CD4-positive, alpha-beta T cell (primary cell): ENCODE measurements around the gene C22orf39. TPM values are rescaled to one million over a fixed set of nuclear protein-coding genes. Genes with fewer than 3 reads are reported as not detected.
A peak's percentile ranks its signal among the peaks of the same experiment; 100 is the strongest.

Experiments
- ATAC-seq: fragments of 200-7000 bp; cut with Tn5 transposase; one replicate; pipeline ENCODE4 v1.10.0; 2022; ENCODE audit warnings: mild to moderate bottlenecking; ENCODE audit not compliant: poor library complexity
- CTCF ChIA-PET: fragments of 350-600 bp; sonication (Branson Sonifier 250); formaldehyde crosslinking; loops from one replicate; lab custom pipeline; 2021; ENCODE audit warnings: antibody characterized with exemption, inconsistent platforms; lab: Charles Lee
- POLR2A ChIA-PET: fragments of 350-600 bp; sonication (Branson Sonifier 250); formaldehyde crosslinking; loops from one replicate; lab custom pipeline; 2021; ENCODE audit warnings: antibody characterized with exemption, inconsistent platforms; lab: Charles Lee
- DNase-seq, 14 experiments: peaks; one replicate each; pipeline ENCODE4 v3.0.0-alpha.2; 2013 to 2020; ENCODE audit warnings: mixed read lengths in 2 of 14
- H3K27ac ChIP-seq, 2 donors: one replicate each; pipeline versions ENCODE4 v1.5.1 to v1.7.0; 2013; ENCODE audit warnings: low read length in 2 of 2, low read depth in 1 of 2, mild to moderate bottlenecking in 1 of 2
- H3K27me3 ChIP-seq, 2 experiments: 1 replicate in 1 of 2; 2 replicates in 1 of 2; pipeline versions ENCODE4 v1.6.1 to v1.7.0; 2013; ENCODE audit warnings: low read length in 2 of 2, control low read depth in 1 of 2, mild to moderate bottlenecking in 1 of 2, moderate library complexity in 1 of 2; ENCODE audit not compliant: insufficient read depth in 2 of 2, control insufficient read depth in 1 of 2
- H3K36me3 ChIP-seq: one replicate; pipeline ENCODE4 v1.6.1; 2013; ENCODE audit warnings: low read length, control low read depth; ENCODE audit not compliant: insufficient read depth
- H3K4me1 ChIP-seq: one replicate; pipeline ENCODE4 v1.6.1; 2013; ENCODE audit warnings: low read length, control low read depth; ENCODE audit not compliant: insufficient read depth
- H3K4me3 ChIP-seq: one replicate; pipeline ENCODE4 v1.5.1; 2013; ENCODE audit warnings: mild to moderate bottlenecking, low read length, moderate library complexity
- H3K9me3 ChIP-seq, 2 experiments: 1 replicate in 1 of 2; 2 replicates in 1 of 2; pipeline versions ENCODE4 v1.6.1 to v1.7.0; 2013; ENCODE audit warnings: low read length in 2 of 2, mild to moderate bottlenecking in 2 of 2, control low read depth in 1 of 2, moderate library complexity in 1 of 2; ENCODE audit not compliant: control insufficient read depth in 1 of 2, insufficient read depth in 1 of 2
- H3K27ac Mint-ChIP-seq: one replicate; pipeline ENCODE4 v1.8.0; 2020; ENCODE audit warnings: mixed read lengths
- H3K27me3 Mint-ChIP-seq: one replicate; pipeline ENCODE4 v1.8.0; 2021; ENCODE audit warnings: mixed read lengths
- H3K36me3 Mint-ChIP-seq: one replicate; pipeline ENCODE4 v1.8.0; 2021; ENCODE audit warnings: low read depth, mixed read lengths
- H3K4me1 Mint-ChIP-seq: one replicate; pipeline ENCODE4 v1.8.0; 2021; ENCODE audit warnings: low read depth, mixed read lengths
- H3K4me3 Mint-ChIP-seq: one replicate; pipeline ENCODE4 v1.8.0; 2020; ENCODE audit warnings: mild to moderate bottlenecking, mixed read lengths
- H3K9me3 Mint-ChIP-seq: one replicate; pipeline ENCODE4 v1.8.0; 2020; ENCODE audit warnings: mixed read lengths
- intact Hi-C, 2 experiments: fragments of 100-400 bp; cut with DNase I in 1 of 2; cut with micrococcal nuclease in 1 of 2; formaldehyde crosslinking; loops; one replicate each; pipeline versions ENCODE4 v1.15.1 to v1.9.0; 2023 to 2025; cut with DNase I, micrococcal nuclease
- total RNA-seq, 174 experiments: library from RNA in 2 of 174; stranded (reverse) in 2 of 174; gene quantifications; one replicate each; pipeline ENCODE4 v1.2.3 and lab custom pipeline; 2021 to 2026
- TF ChIP-seq, protein P1 (sequence below): fragments of 200-600 bp; IDR thresholded peaks from one replicate; pipeline ENCODE4 v1.8.0; 2022; ENCODE audit warnings: antibody characterized with exemption, mild to moderate bottlenecking

Gene C22orf39
- total RNA-seq, 2 experiments from 2014 or later, result 30.2 to 32.6 TPM

- H3K9me3 Mint-ChIP-seq, result no peaks in the 10 kb centered on the region
- Histone ChIP-seq H3K4me1 (peaks cover 4% of the 10 kb centered on the region), H3K27ac (no peak overlapping the region), H3K9me3 (no peaks in the 10 kb centered on the region), H3K27me3 (no peaks in the 10 kb centered on the region), H3K4me3 (no peak overlapping the region), H3K36me3 (peaks cover 76% of the 10 kb centered on the region)
- ChIA-PET POLR2A (interaction anchor here (0.7 to 1.5 kb wide), 2 partner anchors 16 kb away, joined by 3 to 5 read pairs; partner anchors contain the start of genes C22orf39 and CDC45), CTCF (no interaction called here)
- intact Hi-C loops, result no loop called here
- H3K27ac Mint-ChIP-seq, result no peak overlapping the region
- no peaks in the 10 kb centered on the region for H3K4me1 Mint-ChIP-seq
- DNase-seq, result peak in 1 of 14 experiments; percentile 9
- H3K36me3 Mint-ChIP-seq, result peaks cover 76% of the 10 kb centered on the region
- H3K4me3 Mint-ChIP-seq, result no peak overlapping the region
- TF ChIP-seq, protein P1, sequence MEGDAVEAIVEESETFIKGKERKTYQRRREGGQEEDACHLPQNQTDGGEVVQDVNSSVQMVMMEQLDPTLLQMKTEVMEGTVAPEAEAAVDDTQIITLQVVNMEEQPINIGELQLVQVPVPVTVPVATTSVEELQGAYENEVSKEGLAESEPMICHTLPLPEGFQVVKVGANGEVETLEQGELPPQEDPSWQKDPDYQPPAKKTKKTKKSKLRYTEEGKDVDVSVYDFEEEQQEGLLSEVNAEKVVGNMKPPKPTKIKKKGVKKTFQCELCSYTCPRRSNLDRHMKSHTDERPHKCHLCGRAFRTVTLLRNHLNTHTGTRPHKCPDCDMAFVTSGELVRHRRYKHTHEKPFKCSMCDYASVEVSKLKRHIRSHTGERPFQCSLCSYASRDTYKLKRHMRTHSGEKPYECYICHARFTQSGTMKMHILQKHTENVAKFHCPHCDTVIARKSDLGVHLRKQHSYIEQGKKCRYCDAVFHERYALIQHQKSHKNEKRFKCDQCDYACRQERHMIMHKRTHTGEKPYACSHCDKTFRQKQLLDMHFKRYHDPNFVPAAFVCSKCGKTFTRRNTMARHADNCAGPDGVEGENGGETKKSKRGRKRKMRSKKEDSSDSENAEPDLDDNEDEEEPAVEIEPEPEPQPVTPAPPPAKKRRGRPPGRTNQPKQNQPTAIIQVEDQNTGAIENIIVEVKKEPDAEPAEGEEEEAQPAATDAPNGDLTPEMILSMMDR, result no peak
- H3K27me3 Mint-ChIP-seq, result no peaks in the 10 kb centered on the region
- ATAC-seq, result no peak
These were observed 16.3 kb upstream of the C22orf39 start for GRCh38 chr22:19463491-19464469.

GRCh38 chr22:19463008-19463407 is 15.5 kb upstream of the C22orf39 start:
- H3K4me3 Mint-ChIP-seq, result no peak overlapping the region
- TF ChIP-seq, protein P1, result no peak
- ATAC-seq (no peak), DNase-seq (no peak)
- H3K9me3 Mint-ChIP-seq, result no peaks in the 10 kb centered on the region
- H3K36me3 ChIP-seq, result peaks cover 69% of the 10 kb centered on the region
- no peak overlapping the region for H3K27ac Mint-ChIP-seq
- H3K27me3 ChIP-seq, result no peaks in the 10 kb centered on the region
- H3K4me1 Mint-ChIP-seq, result no peaks in the 10 kb centered on the region
- peaks cover 4% of the 10 kb centered on the region for H3K4me1 ChIP-seq
- H3K27ac ChIP-seq, result no peak overlapping the region
- no peak overlapping the region for H3K4me3 ChIP-seq
- ChIA-PET POLR2A (interaction anchor here (1.5 kb wide), 1 partner anchor 17 kb away, joined by 5 read pairs; the partner anchor contains the start of gene CDC45), CTCF (no interaction called here)
- intact Hi-C loops, result no loop called here
- no peaks in the 10 kb centered on the region for H3K9me3 ChIP-seq
- H3K27me3 Mint-ChIP-seq, result no peaks in the 10 kb centered on the region
- peaks cover 76% of the 10 kb centered on the region for H3K36me3 Mint-ChIP-seq

- H3K36me3 Mint-ChIP-seq, result peaks cover 74% of the 10 kb centered on the region
- intact Hi-C loops, result no loop called here
- DNase-seq (no peak), ATAC-seq (no peak)
- H3K4me3 ChIP-seq, result no peak overlapping the region
- TF ChIP-seq, protein P1, result no peak
- no peaks in the 10 kb centered on the region for H3K4me1 Mint-ChIP-seq
- H3K4me1 ChIP-seq, result peaks cover 4% of the 10 kb centered on the region
- no peaks in the 10 kb centered on the region for H3K27me3 Mint-ChIP-seq
- POLR2A ChIA-PET, result no interaction called here
- H3K27me3 ChIP-seq, result no peaks in the 10 kb centered on the region
- no peak overlapping the region for H3K27ac ChIP-seq
- H3K9me3 ChIP-seq, result no peaks in the 10 kb centered on the region
- H3K27ac Mint-ChIP-seq, result no peak overlapping the region
- no peak overlapping the region for H3K4me3 Mint-ChIP-seq
- H3K36me3 ChIP-seq, result peaks cover 67% of the 10 kb centered on the region
- no peaks in the 10 kb centered on the region for H3K9me3 Mint-ChIP-seq
- CTCF ChIA-PET, result no interaction called here
These were observed 14.0 kb upstream of the C22orf39 start for GRCh38 chr22:19461506-19461905.
